Endodermal cell (in vitro differentiated cells): ENCODE data around the gene PDGFA. TPM values are rescaled to one million over a fixed set of nuclear protein-coding genes. Genes with fewer than 3 reads are reported as not detected.

Source experiments
- DNase-seq: peaks from one replicate; pipeline ENCODE4 v3.0.0-alpha.2; 2017
- H3K27ac ChIP-seq: 2 replicates; pipeline ENCODE4 v1.5.1; 2013; ENCODE audit warnings: mild to moderate bottlenecking, low read depth, low read length, moderate library complexity
- H3K27me3 ChIP-seq: 2 replicates; pipeline ENCODE4 v1.6.1; 2013; ENCODE audit warnings: mild to moderate bottlenecking, low read length, moderate library complexity; ENCODE audit not compliant: insufficient read depth, control insufficient read depth, poor library complexity, severe bottlenecking
- H3K36me3 ChIP-seq: 2 replicates; pipeline ENCODE4 v1.7.0; 2013; ENCODE audit warnings: mild to moderate bottlenecking, low read length, moderate library complexity; ENCODE audit not compliant: control insufficient read depth, insufficient read depth
- H3K4me1 ChIP-seq: one replicate; pipeline ENCODE4 v1.7.0; 2013; ENCODE audit warnings: low read length; ENCODE audit not compliant: control insufficient read depth, insufficient read depth
- H3K4me3 ChIP-seq: 2 replicates; pipeline ENCODE4 v1.5.1; 2013; ENCODE audit warnings: mild to moderate bottlenecking, low read length, moderate library complexity
- H3K9ac ChIP-seq: 2 replicates; pipeline ENCODE4 v1.6.1; 2013; ENCODE audit warnings: mild to moderate bottlenecking, low read length, moderate library complexity; ENCODE audit not compliant: poor library complexity, severe bottlenecking; ENCODE audit errors: extremely low read depth
- H3K9me3 ChIP-seq: 2 replicates; pipeline ENCODE4 v1.6.1; 2013; ENCODE audit warnings: mild to moderate bottlenecking, low read length, moderate library complexity; ENCODE audit not compliant: control insufficient read depth
- H3K27ac Mint-ChIP-seq: 2 replicates; pipeline ENCODE4 v1.8.0; 2020; ENCODE audit warnings: mixed read lengths
- H3K27me3 Mint-ChIP-seq: 2 replicates; pipeline ENCODE4 v1.8.0; 2021; ENCODE audit warnings: mild to moderate bottlenecking, mixed read lengths; ENCODE audit not compliant: insufficient read depth
- H3K36me3 Mint-ChIP-seq: 2 replicates; pipeline ENCODE4 v1.8.0; 2020; ENCODE audit warnings: low read depth, mixed read lengths
- H3K4me1 Mint-ChIP-seq: 2 replicates; pipeline ENCODE4 v1.8.0; 2020; ENCODE audit warnings: mixed read lengths
- H3K4me3 Mint-ChIP-seq: 2 replicates; pipeline ENCODE4 v1.8.0; 2020; ENCODE audit warnings: mild to moderate bottlenecking, moderate library complexity, mixed read lengths
- H3K9me3 Mint-ChIP-seq: 2 replicates; pipeline ENCODE4 v1.8.0; 2020; ENCODE audit warnings: mild to moderate bottlenecking, mixed read lengths
- CTCF ChIP-seq: fragments of 200-600 bp; sonication (generic); conservative IDR thresholded peaks from 2 replicates; pipeline ENCODE4 v1.5.0; 2021; ENCODE audit warnings: antibody characterized with exemption, mild to moderate bottlenecking
- WGBS, 2 experiments: methylation state at CpG; one replicate each; pipeline versions ENCODE4 v1.1.5 to v1.1.7; 2013; ENCODE audit warnings: missing lambda C conversion rate in 2 of 2, mixed read lengths in 1 of 2; ENCODE audit not compliant: insufficient coverage in 1 of 2, insufficient read length in 1 of 2; 5-methylcytosine and 5-hydroxymethylcytosine counted together
- total RNA-seq, 2 donors: library from RNA; stranded (reverse); fragmentation: NEBNext Ultra II Directional in 1 of 2; extraction: Animal tissue kit (Norgen Biotek cat#: 25700) in 1 of 2; gene quantifications; 2 replicates in 1 of 2; 3 replicates in 1 of 2; pipeline ENCODE4 v1.2.1, GENCODE V29; 2021

PDGFA gene
- total RNA-seq, 2 donors from 2014 or later: 11.9 to 24.1 TPM

GRCh38 chr7:472640-472957 lies 47.0 kb downstream of the PDGFA start:
- Histone ChIP-seq H3K27ac (no peak overlapping the region), H3K36me3 (no peaks in the 10 kb centered on the region), H3K27me3 (no peaks in the 10 kb centered on the region), H3K4me1 (peaks cover 4% of the 10 kb centered on the region), H3K9ac (no peak overlapping the region), H3K4me3 (no peak overlapping the region), H3K9me3 (no peaks in the 10 kb centered on the region)
- no peaks in the 10 kb centered on the region for H3K36me3 Mint-ChIP-seq
- DNase-seq: no peak
- 95 to 97% methylated on average over 3 to 4 of the region's 4 CpGs for WGBS, 2 experiments
- no peaks in the 10 kb centered on the region for H3K4me1 Mint-ChIP-seq
- peaks cover 5% of the 10 kb centered on the region for H3K27me3 Mint-ChIP-seq
- no peak for TF ChIP-seq CTCF
- peaks cover 15% of the 10 kb centered on the region for H3K9me3 Mint-ChIP-seq
- H3K4me3 Mint-ChIP-seq: no peak overlapping the region
- no peak overlapping the region for H3K27ac Mint-ChIP-seq

- Mint-ChIP-seq H3K9me3 (peaks cover 17% of the 10 kb centered on the region), H3K4me1 (no peaks in the 10 kb centered on the region), H3K27me3 (peaks cover 5% of the 10 kb centered on the region), H3K27ac (no peak overlapping the region), H3K36me3 (no peaks in the 10 kb centered on the region), H3K4me3 (no peak overlapping the region)
- H3K27me3 ChIP-seq: no peaks in the 10 kb centered on the region
- H3K9me3 ChIP-seq: no peaks in the 10 kb centered on the region
- no peaks in the 10 kb centered on the region for H3K36me3 ChIP-seq
- H3K27ac ChIP-seq: no peak overlapping the region
- no peak for DNase-seq
- no peak for TF ChIP-seq CTCF
- H3K4me3 ChIP-seq: no peak overlapping the region
- WGBS, 2 experiments: 84 to 87% methylated on average over 20 to 26 of the region's 26 CpGs
- no peak overlapping the region for H3K9ac ChIP-seq
- peaks cover 4% of the 10 kb centered on the region for H3K4me1 ChIP-seq
Observed at GRCh38 chr7:471866-472639, 47.6 kb downstream of the PDGFA start.

- 88 to 98% methylated on average over 5 to 20 of the region's 21 CpGs for WGBS, 2 experiments
- no peaks in the 10 kb centered on the region for H3K27me3 ChIP-seq
- no peaks in the 10 kb centered on the region for H3K4me1 Mint-ChIP-seq
- H3K27me3 Mint-ChIP-seq: peaks cover 5% of the 10 kb centered on the region
- H3K36me3 Mint-ChIP-seq: no peaks in the 10 kb centered on the region
- no peaks in the 10 kb centered on the region for H3K9me3 ChIP-seq
- H3K36me3 ChIP-seq: no peaks in the 10 kb centered on the region
- H3K4me1 ChIP-seq: peaks cover 4% of the 10 kb centered on the region
- H3K4me3 Mint-ChIP-seq: no peak overlapping the region
- no peak for TF ChIP-seq CTCF
- no peak for DNase-seq
- no peak overlapping the region for H3K4me3 ChIP-seq
- no peak overlapping the region for H3K27ac Mint-ChIP-seq
- H3K9me3 Mint-ChIP-seq: peaks cover 18% of the 10 kb centered on the region
- no peak overlapping the region for H3K27ac ChIP-seq
- no peak overlapping the region for H3K9ac ChIP-seq
Observed at GRCh38 chr7:471191-471865, 48.3 kb downstream of the PDGFA start.
